G401.6 (cell line): Measurements from ENCODE around the gene STS.
"Not testable (repeated sequence)": the region's sequence is repeated elsewhere in the genome, so short reads cannot be mapped to it uniquely, and the experiment has no call there.

ENCODE experiments used
- FAIRE-seq: peaks from 2 replicates; lab custom pipeline; 2012; peaks lifted over from hg19 to GRCh38; lab: Jason Lieb, UNC

STS gene

GRCh38 chrX:7139202-7140081, 8.1 kb upstream of the STS start:
- FAIRE-seq: no peak

GRCh38 chrX:7143076-7143475, 4.4 kb upstream of the STS start:
- FAIRE-seq: no peak

GRCh38 chrX:7143941-7144525, 3.5 kb upstream of the STS start:
- FAIRE-seq: no peak

- no peak for FAIRE-seq
Measured at GRCh38 chrX:7145454-7145853, 2.1 kb upstream of the STS start.

- no peak for FAIRE-seq
Measured at GRCh38 chrX:7146020-7146702, 1.4 kb upstream of the STS start.

- FAIRE-seq: no peak
Measured at GRCh38 chrX:7146703-7147412, 654 bp upstream of the STS start.

- no peak for FAIRE-seq
Measured at GRCh38 chrX:7147978-7148854, 704 bp downstream of the STS start, which contains the start of gene PUDP. Gene PUDP (minus strand): TSS chrX:7148153. CDS start chrX:7148113, 40 bp downstream.

- FAIRE-seq: no peak
Measured at GRCh38 chrX:7149411-7149810, 1.9 kb downstream of the STS start.

GRCh38 chrX:7153231-7153630, 5.7 kb downstream of the STS start:
- FAIRE-seq: no peak

GRCh38 chrX:7154041-7154597, 6.6 kb downstream of the STS start:
- FAIRE-seq: no peak

GRCh38 chrX:7155163-7155562, 7.7 kb downstream of the STS start:
- no peak for FAIRE-seq

- FAIRE-seq: no peak
Measured at GRCh38 chrX:7156879-7157278, 9.4 kb downstream of the STS start.

- no peak for FAIRE-seq
Measured at GRCh38 chrX:7158468-7158990, 11.0 kb downstream of the STS start.

- no peak for FAIRE-seq
Measured at GRCh38 chrX:7159149-7159861, 11.8 kb downstream of the STS start.

GRCh38 chrX:7163146-7163677, 15.7 kb downstream of the STS start:
- no peak for FAIRE-seq

GRCh38 chrX:7164174-7164573, 16.7 kb downstream of the STS start:
- no peak for FAIRE-seq

GRCh38 chrX:7168371-7168770, 20.9 kb downstream of the STS start:
- FAIRE-seq: no peak

- FAIRE-seq: no peak
Measured at GRCh38 chrX:7169627-7170026, 22.1 kb downstream of the STS start.

GRCh38 chrX:7170898-7171297, 23.4 kb downstream of the STS start:
- FAIRE-seq: no peak

- not testable (repeated sequence) for FAIRE-seq
Measured at GRCh38 chrX:7178859-7179258, 31.3 kb downstream of the STS start.
